K562 treated with DMSO at 1 percent for 48 hours (cell line): ENCODE data around the gene BCL6B. TPM values are rescaled to one million over a fixed set of nuclear protein-coding genes. Genes with fewer than 3 reads are reported as not detected.

Experiments
- total RNA-seq: library from RNA; unstranded; fragments of 300-600 nt; gene quantifications from 2 replicates; pipeline ENCODE4 v1.2.3, GENCODE V29; 2022; ENCODE audit warnings: low replicate concordance; ENCODE audit errors: extremely low read depth

The BCL6B gene, protein sequence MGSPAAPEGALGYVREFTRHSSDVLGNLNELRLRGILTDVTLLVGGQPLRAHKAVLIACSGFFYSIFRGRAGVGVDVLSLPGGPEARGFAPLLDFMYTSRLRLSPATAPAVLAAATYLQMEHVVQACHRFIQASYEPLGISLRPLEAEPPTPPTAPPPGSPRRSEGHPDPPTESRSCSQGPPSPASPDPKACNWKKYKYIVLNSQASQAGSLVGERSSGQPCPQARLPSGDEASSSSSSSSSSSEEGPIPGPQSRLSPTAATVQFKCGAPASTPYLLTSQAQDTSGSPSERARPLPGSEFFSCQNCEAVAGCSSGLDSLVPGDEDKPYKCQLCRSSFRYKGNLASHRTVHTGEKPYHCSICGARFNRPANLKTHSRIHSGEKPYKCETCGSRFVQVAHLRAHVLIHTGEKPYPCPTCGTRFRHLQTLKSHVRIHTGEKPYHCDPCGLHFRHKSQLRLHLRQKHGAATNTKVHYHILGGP
- not detected in 2 replicates for total RNA-seq

DNA sequence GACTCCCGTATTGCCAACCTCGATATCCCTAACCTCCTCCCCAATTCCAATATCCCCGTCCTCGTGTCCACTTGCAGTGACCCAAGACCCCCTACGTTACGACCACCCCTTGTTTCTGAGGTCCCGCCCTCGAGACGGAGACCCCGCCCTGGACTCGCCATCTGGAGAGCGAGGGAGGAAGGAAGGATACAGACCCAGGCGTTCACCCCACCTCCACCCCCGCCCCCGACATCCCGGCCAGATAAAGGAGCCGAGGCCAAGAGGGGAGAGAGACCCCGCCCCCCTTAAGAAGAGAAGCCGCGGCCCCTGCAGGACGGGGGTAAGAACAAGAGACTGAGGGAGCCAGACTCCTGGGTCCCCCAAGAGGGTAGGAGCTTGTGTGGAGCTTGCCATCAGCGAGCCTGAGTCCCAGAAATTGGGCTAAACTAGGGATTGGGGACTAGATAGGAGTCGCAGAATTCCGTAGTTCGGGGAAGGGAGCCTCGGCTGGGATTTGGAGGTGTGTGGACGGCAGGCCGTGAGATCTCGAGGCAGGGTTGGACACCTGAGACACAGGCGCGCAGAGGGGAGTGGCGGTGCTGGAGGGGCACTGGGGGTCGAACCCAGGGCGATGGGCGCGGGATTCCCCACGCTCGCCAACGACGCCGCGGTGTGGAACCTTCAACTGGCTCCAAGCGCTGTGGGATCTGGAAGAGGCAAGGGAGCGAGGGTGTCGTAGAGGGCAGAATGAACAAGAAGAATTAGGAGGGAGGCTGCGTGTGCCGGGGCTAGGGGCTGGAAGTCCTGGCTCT lies at the start of gene BCL6B:
TSS of gene BCL6B (plus strand) at position 270 of the 791 bp plus-strand sequence. CDS start 622 bp downstream, outside the sequence.

GRCh38 chr17:6995500-6996255 lies 27.2 kb upstream of the BCL6B start, which contains the start of gene ALOX12:
Gene ALOX12 (plus strand): TSS chr17:6996049. CDS start chr17:6996118, 69 bp downstream.

DNA sequence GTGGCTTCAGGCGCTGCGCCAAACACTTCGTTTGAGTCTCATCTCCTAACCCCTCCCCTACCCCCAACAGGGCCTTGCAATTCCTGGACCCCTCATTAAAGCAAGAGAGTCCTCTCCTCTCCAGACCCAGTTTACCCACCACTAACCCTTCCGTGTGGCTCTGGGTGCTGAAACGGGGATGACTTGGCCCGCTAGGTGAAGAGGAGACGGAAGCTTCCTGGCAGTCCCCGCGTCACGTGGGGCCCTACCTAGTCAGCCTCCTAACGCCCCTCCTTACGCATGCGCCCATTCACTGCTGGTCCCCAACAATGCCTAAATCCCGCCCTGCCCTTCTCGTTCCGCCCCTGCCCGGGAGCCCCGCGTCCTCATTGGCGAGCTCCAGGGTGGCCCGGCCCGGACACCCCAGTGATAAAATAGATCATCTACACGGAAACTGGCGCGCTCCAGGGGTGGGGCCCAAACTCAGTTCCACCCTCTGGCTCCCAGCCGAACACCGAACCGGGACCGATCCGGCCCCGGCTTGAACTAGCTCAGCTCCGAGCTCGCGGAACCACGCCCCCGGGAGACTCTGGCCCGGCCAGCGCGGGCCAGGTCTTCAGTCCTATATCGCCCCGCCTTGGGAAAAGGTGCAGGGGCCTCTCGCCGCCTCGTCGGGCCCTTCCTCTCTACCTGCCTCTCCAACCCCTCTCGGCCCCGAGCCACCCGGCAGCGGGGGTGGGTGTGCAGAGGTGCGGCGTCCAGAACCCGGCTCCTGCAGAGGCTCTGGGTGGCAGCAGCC lies 12.9 kb downstream of the BCL6B start, which contains the start of gene SLC16A13:
TSS of gene SLC16A13 (plus strand) at position 425 of the 778 bp plus-strand sequence. CDS start 368 bp downstream, outside the sequence.

DNA sequence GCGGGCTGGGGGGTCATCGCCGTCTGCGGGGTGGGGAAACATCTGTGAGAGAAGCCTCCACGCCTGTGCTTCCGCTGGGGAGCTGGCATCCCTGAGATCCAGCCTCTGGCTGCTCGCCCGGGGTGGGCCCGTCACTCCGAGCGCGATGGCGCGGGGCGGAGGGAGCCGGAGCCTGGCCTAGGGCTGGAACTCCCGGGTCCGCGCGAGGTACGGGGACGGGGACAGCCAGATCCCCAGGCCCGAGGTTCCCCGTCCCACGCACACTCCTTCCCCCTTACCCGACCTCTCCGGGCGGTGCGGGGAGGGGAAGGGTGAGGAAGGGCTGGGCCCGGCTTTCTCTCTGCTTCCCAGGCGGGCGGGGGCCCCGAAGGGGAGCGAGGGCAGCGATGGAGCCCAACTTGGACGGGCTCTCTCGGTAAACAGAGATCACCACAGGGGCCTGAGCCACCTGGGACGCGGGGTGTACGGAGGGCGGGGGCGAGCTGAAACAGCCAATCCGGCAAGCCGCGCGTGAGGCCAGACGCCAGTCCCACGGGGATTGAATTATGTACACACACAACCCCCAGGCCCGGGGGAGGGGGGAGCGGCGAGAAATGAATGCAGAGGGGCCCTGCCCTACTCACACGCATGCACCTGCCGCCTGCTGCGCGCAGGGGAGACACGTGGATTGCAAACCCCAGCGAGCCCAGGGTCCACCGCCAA lies 20.8 kb downstream of the BCL6B start, which contains the start of gene SLC16A11:
TSS of gene SLC16A11 (minus strand) at position 596 of the 702 bp plus-strand sequence. CDS start at position 17, 579 bp downstream.

Other genes starting within 250 kb of the BCL6B start
- gene FBXO39, start 246.8 kb upstream of the BCL6B start, total RNA-seq = not detected in 2 replicates
- not detected in 2 replicates for gene TEKT1, start 191.3 kb upstream of the BCL6B start, total RNA-seq
- not detected in 2 replicates for gene ALOX12, start 27.0 kb upstream of the BCL6B start, total RNA-seq
- gene RNASEK, start 10.4 kb upstream of the BCL6B start, total RNA-seq = not detected in 2 replicates
- gene SLC16A13, start 13.0 kb downstream of the BCL6B start, total RNA-seq = not detected in 2 replicates
- gene SLC16A11, start 21.0 kb downstream of the BCL6B start, total RNA-seq = not detected in 2 replicates
- gene CLEC10A, start 57.2 kb downstream of the BCL6B start, total RNA-seq = not detected in 2 replicates
- not detected in 2 replicates for gene ASGR2, start 91.8 kb downstream of the BCL6B start, total RNA-seq
- not detected in 2 replicates for gene ASGR1, start 156.3 kb downstream of the BCL6B start, total RNA-seq
- not detected in 2 replicates for gene DLG4, start 196.8 kb downstream of the BCL6B start, total RNA-seq
- 648 TPM in 1 of 2 replicates, not detected in the other for gene ACADVL, start 196.9 kb downstream of the BCL6B start, total RNA-seq
- not detected in 2 replicates for gene DVL2, start 211.5 kb downstream of the BCL6B start, total RNA-seq
- not detected in 2 replicates for gene PHF23, start 216.4 kb downstream of the BCL6B start, total RNA-seq
- not detected in 2 replicates for gene GABARAP, start 219.4 kb downstream of the BCL6B start, total RNA-seq
- not detected in 2 replicates for gene CTDNEP1, start 228.7 kb downstream of the BCL6B start, total RNA-seq
- not detected in 2 replicates for gene ELP5, start 229.2 kb downstream of the BCL6B start, total RNA-seq
- gene CLDN7, start 239.4 kb downstream of the BCL6B start, total RNA-seq = not detected in 2 replicates